ENCODE results near the gene IL21R. TPM values are rescaled to one million over a fixed set of nuclear protein-coding genes. Genes with fewer than 3 reads are reported as not detected.
"Not testable (repeated sequence)": the region's sequence is repeated elsewhere in the genome, so short reads cannot be mapped to it uniquely, and the experiment has no call there.

IL21R gene
- total RNA-seq, 1 donor = 0.54 TPM

GRCh38 chr16:27439271-27440018 is 37.5 kb downstream of the IL21R start:
- DNase-seq (ENCODE audit: low read depth in 2 of 3, low spot score in 2 of 3) = no peak

- no peak for DNase-seq (ENCODE audit: low read depth in 2 of 3, low spot score in 2 of 3)
Measured at GRCh38 chr16:27441276-27441675, 39.3 kb downstream of the IL21R start.

GRCh38 chr16:27441998-27442397 is 40.0 kb downstream of the IL21R start:
- DNase-seq (ENCODE audit: low read depth in 2 of 3, low spot score in 2 of 3) = no peak

GRCh38 chr16:27444015-27444414 is 42.0 kb downstream of the IL21R start:
- no peak for DNase-seq (ENCODE audit: low read depth in 2 of 3, low spot score in 2 of 3)

- DNase-seq (ENCODE audit: low read depth in 2 of 3, low spot score in 2 of 3) = no peak
Measured at GRCh38 chr16:27444470-27444869, 42.5 kb downstream of the IL21R start.

- no peak for DNase-seq (ENCODE audit: low read depth in 2 of 3, low spot score in 2 of 3)
Measured at GRCh38 chr16:27445502-27446175, 43.7 kb downstream of the IL21R start.

GRCh38 chr16:27446721-27447120 is 44.7 kb downstream of the IL21R start:
- DNase-seq (ENCODE audit: low read depth in 2 of 3, low spot score in 2 of 3) = peak in 2 of 3 donors; percentile 54 to 75

- DNase-seq (ENCODE audit: low read depth in 2 of 3, low spot score in 2 of 3) = no peak
Measured at GRCh38 chr16:27447301-27447700, 45.3 kb downstream of the IL21R start.

GRCh38 chr16:27448532-27449433 is 46.8 kb downstream of the IL21R start:
- no peak for DNase-seq (ENCODE audit: low read depth in 2 of 3, low spot score in 2 of 3)

- DNase-seq (ENCODE audit: low read depth in 2 of 3, low spot score in 2 of 3) = peak in 2 of 3 donors; percentile 91 to 94
Measured at GRCh38 chr16:27449434-27450195, 47.6 kb downstream of the IL21R start.

GRCh38 chr16:27450196-27450549 is 48.2 kb downstream of the IL21R start:
- no peak for DNase-seq (ENCODE audit: low read depth in 2 of 3, low spot score in 2 of 3)

GRCh38 chr16:27452569-27453493 is 50.9 kb downstream of the IL21R start:
- DNase-seq (ENCODE audit: low read depth in 2 of 3, low spot score in 2 of 3) = no peak

- DNase-seq (ENCODE audit: low read depth in 2 of 3, low spot score in 2 of 3) = no peak
Measured at GRCh38 chr16:27453494-27453825, 51.5 kb downstream of the IL21R start.

- peak in 2 of 3 donors; percentile 42 to 55 for DNase-seq (ENCODE audit: low read depth in 2 of 3, low spot score in 2 of 3)
Measured at GRCh38 chr16:27455700-27456099, 53.7 kb downstream of the IL21R start.

- not testable (repeated sequence) for DNase-seq (ENCODE audit: low read depth in 2 of 3, low spot score in 2 of 3)
Measured at GRCh38 chr16:27457605-27457900, 55.6 kb downstream of the IL21R start.

GRCh38 chr16:27458258-27458657 is 56.3 kb downstream of the IL21R start:
- no peak for DNase-seq (ENCODE audit: low read depth in 2 of 3, low spot score in 2 of 3)

- no peak for DNase-seq (ENCODE audit: low read depth in 2 of 3, low spot score in 2 of 3)
Measured at GRCh38 chr16:27458987-27459688, 57.2 kb downstream of the IL21R start.

- no peak for DNase-seq (ENCODE audit: low read depth in 2 of 3, low spot score in 2 of 3)
Measured at GRCh38 chr16:27460213-27460612, 58.2 kb downstream of the IL21R start.

All from hematopoietic multipotent progenitor cell (in vitro differentiated cells).